Suprapubic skin (tissue), 4 donors: ENCODE data around the gene IQGAP2. TPM values are rescaled to one million over a fixed set of nuclear protein-coding genes. Genes with fewer than 3 reads are reported as not detected.

Experiments
- DNase-seq, 2 donors: peaks; one replicate each; pipeline ENCODE4 v3.0.0-alpha.2; 2019; ENCODE audit warnings: low spot score in 2 of 2
- H3K27ac ChIP-seq: fragments of 200-600 bp; sonication (generic); one replicate; pipeline ENCODE4 v1.5.1; 2019
- H3K27me3 ChIP-seq: fragments of 200-600 bp; sonication (generic); one replicate; pipeline ENCODE4 v1.5.1; 2019
- H3K36me3 ChIP-seq: fragments of 200-600 bp; sonication (generic); one replicate; pipeline ENCODE4 v1.5.1; 2019
- H3K4me1 ChIP-seq: fragments of 200-600 bp; sonication (generic); one replicate; pipeline ENCODE4 v1.5.1; 2019
- H3K4me3 ChIP-seq: fragments of 200-600 bp; sonication (generic); one replicate; pipeline ENCODE4 v1.5.1; 2019; ENCODE audit warnings: mild to moderate bottlenecking
- H3K9me3 ChIP-seq: fragments of 200-600 bp; sonication (generic); one replicate; pipeline ENCODE4 v1.5.1; 2019
- EP300 ChIP-seq: sonication (generic); formaldehyde crosslinking; IDR thresholded peaks from one replicate; pipeline ENCODE4 v1.6.1; 2017; ENCODE audit warnings: antibody characterized with exemption
- POLR2A ChIP-seq, 2 donors: fragments of 450-650 bp; IDR thresholded peaks; one replicate each; pipeline ENCODE4 v1.6.1; 2017; ENCODE audit warnings: antibody characterized with exemption in 2 of 2, mild to moderate bottlenecking in 2 of 2, moderate library complexity in 2 of 2
- POLR2AphosphoS5 ChIP-seq, 3 donors: sonication (generic); formaldehyde crosslinking; IDR thresholded peaks; one replicate each; pipeline ENCODE4 v1.6.1; 2017; ENCODE audit warnings: antibody characterized with exemption in 3 of 3
- WGBS: methylation state at CpG from one replicate; pipeline ENCODE4 v1.1.5; 2018; 5-methylcytosine and 5-hydroxymethylcytosine counted together
- total RNA-seq, 4 donors: library from RNA; depleted of rRNA; stranded (reverse); fragments of >200 nt; gene quantifications; one replicate each; pipeline ENCODE4 v1.1.0, GENCODE V29; 2016
- TF ChIP-seq, protein P1 (sequence below), 2 donors: fragments of 200-600 bp in 1 of 2; fragments of 450-650 bp in 1 of 2; sonication (generic) in 1 of 2; IDR thresholded peaks; one replicate each; pipeline ENCODE4 v1.5.1; 2016 to 2019; ENCODE audit warnings: antibody characterized with exemption in 2 of 2, mild to moderate bottlenecking in 1 of 2, moderate library complexity in 1 of 2

IQGAP2 gene
- total RNA-seq, 4 donors from 2014 or later: 10.1 to 49.0 (median 12.8) TPM

DNA sequence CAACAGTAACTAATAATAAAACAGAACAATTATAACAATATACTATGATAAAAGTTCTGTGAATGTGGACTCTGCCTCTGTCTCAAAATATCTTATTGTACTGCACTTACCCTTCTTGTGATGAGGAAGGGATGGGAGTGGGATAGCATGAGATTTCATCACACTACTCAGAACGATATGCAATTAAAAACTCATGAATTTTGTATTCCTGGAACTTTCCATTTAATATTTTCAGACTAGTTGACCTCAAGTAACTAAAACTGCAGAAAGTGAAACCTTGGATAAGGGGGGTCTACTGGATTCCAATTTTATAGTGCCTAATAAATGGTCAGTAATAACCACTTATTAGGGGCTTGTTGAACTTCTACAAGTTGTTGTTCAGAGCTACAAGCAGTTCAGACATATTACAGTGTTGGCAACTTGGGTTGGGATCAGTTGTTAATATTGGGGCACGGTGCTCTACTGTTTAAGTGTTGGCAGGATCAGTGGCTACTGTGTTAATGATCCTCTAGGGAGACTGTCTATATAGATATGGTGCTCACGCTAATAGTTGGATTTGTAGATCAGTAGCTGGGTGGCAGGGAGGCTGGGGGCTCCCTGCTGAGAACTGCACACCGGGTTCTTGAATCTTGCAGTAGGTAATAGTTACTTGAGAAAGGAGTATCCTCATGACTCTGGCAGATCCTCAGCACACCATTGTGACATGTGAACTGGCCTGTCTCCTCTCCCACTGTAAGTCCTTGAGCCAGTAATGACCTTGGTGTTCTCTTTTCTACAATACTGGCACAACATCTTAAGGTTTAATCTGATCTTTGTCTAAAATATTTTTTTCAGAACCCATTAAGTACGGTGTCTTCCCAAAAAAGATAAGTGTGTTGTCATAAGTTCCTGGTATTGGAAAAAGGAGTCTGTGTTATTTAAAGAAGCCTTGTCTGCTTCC is 158.1 kb downstream of the IQGAP2 start:
- WGBS: 61% methylated on average over 5 of the region's 5 CpGs
- Histone ChIP-seq H3K9me3 (no peaks in the 10 kb centered on the region), H3K4me1 (no peaks in the 10 kb centered on the region), H3K27ac (no peak overlapping the region), H3K4me3 (no peak overlapping the region), H3K36me3 (no peaks in the 10 kb centered on the region), H3K27me3 (no peaks in the 10 kb centered on the region)
- no peak for DNase-seq
- TF ChIP-seq POLR2AphosphoS5 (IDR thresholded peaks at IDR 0.05): no peak
- TF ChIP-seq EP300: no peak
- TF ChIP-seq, protein P1, sequence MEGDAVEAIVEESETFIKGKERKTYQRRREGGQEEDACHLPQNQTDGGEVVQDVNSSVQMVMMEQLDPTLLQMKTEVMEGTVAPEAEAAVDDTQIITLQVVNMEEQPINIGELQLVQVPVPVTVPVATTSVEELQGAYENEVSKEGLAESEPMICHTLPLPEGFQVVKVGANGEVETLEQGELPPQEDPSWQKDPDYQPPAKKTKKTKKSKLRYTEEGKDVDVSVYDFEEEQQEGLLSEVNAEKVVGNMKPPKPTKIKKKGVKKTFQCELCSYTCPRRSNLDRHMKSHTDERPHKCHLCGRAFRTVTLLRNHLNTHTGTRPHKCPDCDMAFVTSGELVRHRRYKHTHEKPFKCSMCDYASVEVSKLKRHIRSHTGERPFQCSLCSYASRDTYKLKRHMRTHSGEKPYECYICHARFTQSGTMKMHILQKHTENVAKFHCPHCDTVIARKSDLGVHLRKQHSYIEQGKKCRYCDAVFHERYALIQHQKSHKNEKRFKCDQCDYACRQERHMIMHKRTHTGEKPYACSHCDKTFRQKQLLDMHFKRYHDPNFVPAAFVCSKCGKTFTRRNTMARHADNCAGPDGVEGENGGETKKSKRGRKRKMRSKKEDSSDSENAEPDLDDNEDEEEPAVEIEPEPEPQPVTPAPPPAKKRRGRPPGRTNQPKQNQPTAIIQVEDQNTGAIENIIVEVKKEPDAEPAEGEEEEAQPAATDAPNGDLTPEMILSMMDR (IDR thresholded peaks at IDR 0.05): no peak
- TF ChIP-seq POLR2A (IDR thresholded peaks at IDR 0.05): no peak

DNA sequence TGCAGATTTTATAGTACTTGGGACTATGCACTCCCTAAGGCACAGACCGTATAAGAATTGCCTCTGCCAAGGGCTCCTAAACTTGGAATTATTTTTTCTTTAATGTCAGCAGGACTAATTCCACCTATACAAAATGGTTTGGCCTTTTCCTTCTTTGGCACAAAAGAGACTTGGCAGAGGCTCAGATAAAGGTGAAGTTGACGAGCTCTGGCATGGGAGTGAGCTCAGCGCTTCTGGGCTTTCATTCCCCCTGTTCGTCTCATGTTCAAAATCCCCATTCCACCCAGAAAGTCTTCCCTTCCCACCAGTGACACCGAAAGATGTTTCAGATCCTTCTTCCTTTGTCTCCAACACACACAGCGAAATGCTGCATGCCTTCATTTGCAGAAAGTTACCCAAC is 158.9 kb downstream of the IQGAP2 start:
- no peak for DNase-seq
- no peaks in the 10 kb centered on the region for H3K4me1 ChIP-seq
- H3K27me3 ChIP-seq: no peaks in the 10 kb centered on the region
- TF ChIP-seq, protein P1 (IDR thresholded peaks at IDR 0.05): no peak
- TF ChIP-seq POLR2AphosphoS5 (IDR thresholded peaks at IDR 0.05) (no peak), EP300 (no peak), POLR2A (IDR thresholded peaks at IDR 0.05) (no peak)
- no peaks in the 10 kb centered on the region for H3K36me3 ChIP-seq
- H3K9me3 ChIP-seq: no peaks in the 10 kb centered on the region
- no peak overlapping the region for H3K27ac ChIP-seq
- H3K4me3 ChIP-seq: no peak overlapping the region
- WGBS: 45% methylated on average over 6 of the region's 6 CpGs

DNA sequence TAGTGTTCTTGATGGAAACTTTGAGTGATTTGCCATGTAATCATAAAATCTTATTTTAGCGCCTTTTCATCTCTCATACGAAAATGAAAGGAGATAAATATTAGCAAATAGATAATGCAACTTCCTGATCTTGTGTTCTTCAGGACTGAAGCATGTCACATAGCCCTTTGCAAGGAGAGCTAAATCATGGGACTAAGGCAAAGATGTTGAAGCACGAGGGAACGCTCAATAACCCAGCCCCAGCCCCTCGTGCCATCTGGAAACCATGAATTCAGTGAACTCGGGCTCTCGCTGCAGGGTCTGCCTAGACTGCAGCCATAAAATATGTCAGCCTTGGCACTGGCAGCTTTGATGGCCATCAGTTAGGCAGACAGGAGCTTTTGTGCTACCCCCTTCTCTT is 161.9 kb downstream of the IQGAP2 start:
- DNase-seq: no peak
- no peaks in the 10 kb centered on the region for H3K36me3 ChIP-seq
- H3K4me1 ChIP-seq: no peaks in the 10 kb centered on the region
- no peaks in the 10 kb centered on the region for H3K9me3 ChIP-seq
- WGBS: 79% methylated on average over 7 of the region's 7 CpGs
- TF ChIP-seq, protein P1 (IDR thresholded peaks at IDR 0.05): no peak
- TF ChIP-seq POLR2A (IDR thresholded peaks at IDR 0.05) (no peak), EP300 (no peak), POLR2AphosphoS5 (IDR thresholded peaks at IDR 0.05) (no peak)
- no peak overlapping the region for H3K27ac ChIP-seq
- H3K27me3 ChIP-seq: no peaks in the 10 kb centered on the region
- no peak overlapping the region for H3K4me3 ChIP-seq

DNA sequence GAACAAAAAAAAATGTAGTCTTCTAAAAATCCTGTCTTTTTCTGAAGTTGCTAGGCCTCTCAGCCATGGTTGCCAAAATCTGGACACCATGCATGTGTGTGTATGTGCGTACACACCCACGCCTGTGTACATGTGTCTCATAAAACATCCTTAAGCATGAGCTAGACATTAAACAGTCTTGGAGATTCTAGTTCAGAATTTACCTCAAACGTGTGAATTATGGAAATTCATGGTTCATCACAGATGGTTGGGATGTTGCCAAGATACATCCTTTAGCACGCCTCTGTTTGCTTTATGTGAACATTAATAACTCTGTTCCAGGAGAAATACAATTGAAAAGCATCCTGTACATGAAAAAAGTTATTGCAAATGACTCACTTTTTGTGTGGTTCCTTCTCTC is 167.1 kb downstream of the IQGAP2 start:
- 85% methylated on average over 4 of the region's 4 CpGs for WGBS
- TF ChIP-seq POLR2A (IDR thresholded peaks at IDR 0.05) (no peak), POLR2AphosphoS5 (IDR thresholded peaks at IDR 0.05) (no peak), EP300 (no peak)
- TF ChIP-seq, protein P1 (IDR thresholded peaks at IDR 0.05): no peak

DNA sequence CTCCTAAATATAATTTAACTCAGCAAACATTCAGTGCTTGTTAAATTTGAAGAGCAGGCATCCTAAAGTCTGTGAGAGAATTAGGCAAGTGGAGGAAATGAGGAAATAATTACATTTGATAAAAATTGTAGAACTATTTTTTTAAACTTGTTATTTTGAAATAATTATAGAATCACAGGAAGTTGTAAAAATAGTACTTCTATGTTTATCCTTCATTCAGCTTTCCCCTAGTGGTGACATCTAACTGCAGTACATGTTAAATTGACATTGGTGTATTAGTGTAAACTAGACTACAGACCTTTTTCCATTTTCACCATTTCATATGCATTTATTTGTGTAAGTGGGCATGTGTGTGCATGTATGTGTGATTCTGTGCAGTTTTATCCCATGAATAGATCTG is 168.5 kb downstream of the IQGAP2 start:
- TF ChIP-seq EP300 (no peak), POLR2AphosphoS5 (IDR thresholded peaks at IDR 0.05) (no peak), POLR2A (IDR thresholded peaks at IDR 0.05) (no peak)
- TF ChIP-seq, protein P1 (IDR thresholded peaks at IDR 0.05): no peak
- Histone ChIP-seq H3K27me3 (no peaks in the 10 kb centered on the region), H3K9me3 (no peaks in the 10 kb centered on the region), H3K4me3 (no peak overlapping the region), H3K4me1 (no peaks in the 10 kb centered on the region), H3K36me3 (no peaks in the 10 kb centered on the region), H3K27ac (no peak overlapping the region)
- no peak for DNase-seq

More for the DNA sequence above, 167.1 kb downstream of the IQGAP2 start:
- H3K4me3 ChIP-seq: no peak overlapping the region
- no peaks in the 10 kb centered on the region for H3K27me3 ChIP-seq
- no peaks in the 10 kb centered on the region for H3K36me3 ChIP-seq
- H3K9me3 ChIP-seq: no peaks in the 10 kb centered on the region
- no peak overlapping the region for H3K27ac ChIP-seq
- H3K4me1 ChIP-seq: no peaks in the 10 kb centered on the region
- no peak for DNase-seq
